Measurements from ENCODE around the gene PSMF1. TPM values are rescaled to one million over a fixed set of nuclear protein-coding genes. Genes with fewer than 3 reads are reported as not detected.

PSMF1 gene
- total RNA-seq (2016; rRNA removed; fragmentation: Illumina TruSeq; extraction: Trizol) = 86.0 and 113 TPM in 2 replicates
- 19.7 and 25.4 TPM in 2 replicates for total RNA-seq (2016; cell fraction: cytosol; rRNA removed; fragmentation: Illumina TruSeq; extraction: Trizol; ENCODE audit: low read depth)
- 84.7 and 89.7 TPM in 2 replicates for total RNA-seq (2016; cell fraction: insoluble cytoplasmic fraction; rRNA removed; fragmentation: Illumina TruSeq; extraction: Trizol)
- 45.7 and 47.8 TPM in 2 replicates for total RNA-seq (2016; cell fraction: membrane; rRNA removed; fragmentation: Illumina TruSeq; extraction: Trizol)
- total RNA-seq (2016; cell fraction: nucleus; rRNA removed; fragmentation: Illumina TruSeq; extraction: Trizol) = 55.8 and 66.5 TPM in 2 replicates
- polyA plus RNA-seq (2011; rRNA removed) = 82.5 and 90.6 TPM in 2 replicates
- polyA plus RNA-seq (2011; cell fraction: cytosol; rRNA removed) = 129 and 230 TPM in 2 replicates
- 130 and 163 TPM in 2 replicates for polyA plus RNA-seq (2011; cell fraction: nucleus; rRNA removed)
- 209 and 270 TPM in 2 replicates for polyA plus RNA-seq (2012)
- 182 and 186 TPM in 2 replicates for polyA plus RNA-seq (2016; cell fraction: cytosol; fragmentation: Illumina TruSeq; extraction: Trizol; ENCODE audit: low read depth)
- 230 and 306 TPM in 2 replicates for polyA plus RNA-seq (2016; cell fraction: insoluble cytoplasmic fraction; fragmentation: Illumina TruSeq; extraction: Trizol; ENCODE audit: low read depth)
- polyA plus RNA-seq (2016; cell fraction: membrane; fragmentation: Illumina TruSeq; extraction: Trizol; ENCODE audit: low read depth) = 158 and 165 TPM in 2 replicates
- 135 and 140 TPM in 2 replicates for polyA plus RNA-seq (2016; cell fraction: nucleus; fragmentation: Illumina TruSeq; extraction: Trizol; ENCODE audit: insufficient read depth, low read depth)
- polyA minus RNA-seq (2011; rRNA and poly(A)+ RNA removed; ENCODE audit: low replicate concordance) = 31.0 and 97.3 TPM in 2 replicates
- polyA minus RNA-seq (2011; cell fraction: cytosol; rRNA and poly(A)+ RNA removed) = 90.7 and 92.5 TPM in 2 replicates
- 67.6 and 70.3 TPM in 2 replicates for polyA minus RNA-seq (2011; cell fraction: nucleus; rRNA and poly(A)+ RNA removed)
- percentile 96 among the genes with signal in this experiment for Bru-seq, nascent RNA
- percentile 90 among the genes with signal in this experiment for BruChase-seq, experiment 1, labeled RNA remaining after a 6-hour chase
- percentile 91 among the genes with signal in this experiment for BruChase-seq, experiment 2, labeled RNA remaining after a 2-hour chase
- long read RNA-seq, experiment 1, full-length matches to known transcripts = 262 of 297 reads
- long read RNA-seq, experiment 1, partial matches to known transcripts = 5 of 297 reads
- long read RNA-seq, experiment 1, other reads (novel, unspliced or antisense) = 30 of 297 reads
- long read RNA-seq, experiment 2, full-length matches to known transcripts = 293 of 401 reads
- long read RNA-seq, experiment 2, partial matches to known transcripts = 18 of 401 reads
- long read RNA-seq, experiment 2, other reads (novel, unspliced or antisense) = 90 of 401 reads

- peak within 1 kb of the TSS; percentile 95 for H3K9ac ChIP-seq (ENCODE audit: insufficient read depth, low read depth, low read length)
- intact Hi-C loops (cut with micrococcal nuclease; ENCODE audit: unreplicated experiment) (loop anchor here (1.0 to 10.0 kb wide), 3 partner anchors 68 to 349 kb away; partner anchors contain the start of gene FKBP1A), in situ Hi-C loops (cut with HindIII; ENCODE audit: extremely low pct_ligation_motif_present, low pct_unique_long_range_greater_than_20kb) (loop anchor here (5.0 kb wide), 1 partner anchor 69 kb away; no protein-coding TSS in a partner anchor)
- H3K4me3 ChIP-seq (replicated peaks in 1 of 3; ENCODE audit: insufficient read depth in 1 of 3, low read depth in 2 of 3, low read length in 3 of 3) = peak within 1 kb of the TSS; percentile 80 to 99 (median 93)
- peaks cover 1 to 15% of the 10 kb centered on the region in 2 experiments; a peak in 2 of 5 replicates for H3K36me3 ChIP-seq (replicated peaks in 1 of 2; ENCODE audit: control insufficient read depth in 1 of 2, insufficient read depth in 2 of 2, low read length in 2 of 2)
- TSS peak; percentile 62 for BruUV-seq (replicated peaks)
- H3K27ac ChIP-seq (ENCODE audit: extremely low read length, insufficient read depth, low read length) = peak within 1 kb of the TSS; percentile 72
- WGBS (ENCODE audit: low lambda C conversion rate) = 2% methylated on average over 45 of the region's 62 CpGs
- H3K4me2 ChIP-seq (ENCODE audit: low read depth, low read length) = peak within 1 kb of the TSS; percentile 98
- no peaks in the 10 kb centered on the region for H3K9me3 ChIP-seq (ENCODE audit: low read length)
- DNase-seq (ENCODE audit: low spot score) (peak; percentile 92), ATAC-seq (peak; percentile 89), FAIRE-seq (peak; percentile 47)
- ChIA-PET POLR2A (interaction anchor here (0.9 to 1.0 kb wide), 4 partner anchors 10 to 1352 kb away, joined by 3 to 5 read pairs (median 3); partner anchors contain the start of gene SNRPB), CTCF (ENCODE audit: low intra/inter-chr PET ratio, low total read pairs) (no interaction called here)
- H3K79me2 ChIP-seq (ENCODE audit: insufficient read depth, low read length) = peaks cover 45% of the 10 kb centered on the region
- H3K27me3 ChIP-seq (ENCODE audit: control insufficient read depth in 1 of 2, insufficient read depth in 2 of 2, low read length in 2 of 2) = no peaks in the 10 kb centered on the region; a peak in 1 of 5 replicates
- H3K4me1 ChIP-seq (ENCODE audit: insufficient read depth, low read length) = peaks cover 62% of the 10 kb centered on the region
- H4K20me1 ChIP-seq (ENCODE audit: insufficient read depth, low read length) = peaks cover 19% of the 10 kb centered on the region
- H2AFZ ChIP-seq (ENCODE audit: low read length) = peak within 1 kb of the TSS; percentile 46
- TF ChIP-seq ZNF768 (CRISPR knock-in tag; IDR thresholded peaks at IDR 0.05) (peak; percentile 94), ZBED4 (CRISPR knock-in tag; IDR thresholded peaks at IDR 0.05; ENCODE audit: borderline replicate concordance) (peak; percentile 92), ZNF431 (CRISPR knock-in tag; IDR thresholded peaks at IDR 0.05; ENCODE audit: borderline replicate concordance, low read depth) (peak; percentile 90; the same call in 1 of the 2 replicates), ZXDC (CRISPR knock-in tag; IDR thresholded peaks at IDR 0.05) (no peak), ARNT2 (CRISPR knock-in tag; IDR thresholded peaks at IDR 0.05; ENCODE audit: low read depth) (peak; percentile 99), ZNF577 (CRISPR knock-in tag; IDR thresholded peaks at IDR 0.05; ENCODE audit: borderline replicate concordance, low read depth) (no peak), ZNF350 (CRISPR knock-in tag; IDR thresholded peaks at IDR 0.05; ENCODE audit: borderline replicate concordance, low read depth) (peak; percentile 100), SNAI1 (CRISPR knock-in tag; IDR thresholded peaks at IDR 0.05; ENCODE audit: borderline replicate concordance) (no peak; the same call in none of the 2 replicates), IRX3 (CRISPR knock-in tag; IDR thresholded peaks at IDR 0.05; ENCODE audit: borderline replicate concordance, low read depth) (no peak; the same call in 1 of the 2 replicates)
Observed at GRCh38 chr20:1118336-1119127, at the start of gene PSMF1. Gene PSMF1, plus strand, starts transcription at chr20:1118602. Its CDS starts 172 bp downstream, at chr20:1118774.
